PFSK-1 (cell line): Measurements from ENCODE around the gene MRPL16.

Experiments
- FOXP2 ChIP-seq: optimal IDR thresholded peaks from 2 replicates; pipeline ENCODE3; 2011; ENCODE audit warnings: borderline replicate concordance, control low read depth, inconsistent platforms; ENCODE audit not compliant: insufficient read depth; ENCODE audit errors: extremely low read length, extremely low read depth
- POLR2AphosphoS5 ChIP-seq: IDR thresholded peaks from 2 replicates; pipeline ENCODE4 v1.6.1; 2012; ENCODE audit warnings: low read depth, mild to moderate bottlenecking, control low read depth, low read length, moderate library complexity
- SIN3A ChIP-seq: IDR thresholded peaks from 2 replicates; pipeline ENCODE4 v1.6.1; 2012; ENCODE audit warnings: mild to moderate bottlenecking, low read length, moderate library complexity, borderline replicate concordance; ENCODE audit not compliant: insufficient read depth
- TAF1 ChIP-seq: IDR thresholded peaks from 2 replicates; pipeline ENCODE4 v1.6.1; 2012; ENCODE audit warnings: low read length, control low read depth, borderline replicate concordance; ENCODE audit not compliant: insufficient read depth
- TF ChIP-seq, protein P1 (sequence below), 2 experiments: IDR thresholded peaks; 2 replicates each; pipeline versions ENCODE4 v1.6.1 to v1.8.0; 2011 to 2012; ENCODE audit warnings: low read depth in 2 of 2, low read length in 2 of 2, control low read depth in 1 of 2, inconsistent platforms in 1 of 2, mild to moderate bottlenecking in 1 of 2, moderate library complexity in 1 of 2; ENCODE audit not compliant: insufficient read depth in 1 of 2

MRPL16 gene

DNA sequence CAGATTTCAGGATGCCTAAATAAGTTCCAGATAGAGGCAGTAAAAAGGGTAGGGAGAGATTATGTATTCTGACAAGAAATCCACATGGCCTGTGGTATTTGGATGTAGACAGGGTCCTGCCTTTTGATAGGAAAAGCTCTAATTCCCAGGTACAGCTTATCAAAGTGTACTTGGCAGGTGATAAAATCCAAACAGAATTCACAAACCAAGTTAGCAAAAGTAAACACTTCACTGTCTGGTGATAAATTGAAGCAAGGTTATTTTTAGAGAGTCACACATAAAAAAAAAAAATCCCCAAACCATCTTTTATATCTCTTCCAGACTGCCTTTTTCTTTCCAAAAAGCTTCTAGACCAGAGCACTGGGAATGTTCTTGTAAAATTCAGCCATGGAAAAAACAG, 29.0 kb upstream of the MRPL16 start:
- TF ChIP-seq SIN3A: no peak
- TF ChIP-seq POLR2AphosphoS5: no peak
- no peak for TF ChIP-seq FOXP2
- TF ChIP-seq, protein P1, sequence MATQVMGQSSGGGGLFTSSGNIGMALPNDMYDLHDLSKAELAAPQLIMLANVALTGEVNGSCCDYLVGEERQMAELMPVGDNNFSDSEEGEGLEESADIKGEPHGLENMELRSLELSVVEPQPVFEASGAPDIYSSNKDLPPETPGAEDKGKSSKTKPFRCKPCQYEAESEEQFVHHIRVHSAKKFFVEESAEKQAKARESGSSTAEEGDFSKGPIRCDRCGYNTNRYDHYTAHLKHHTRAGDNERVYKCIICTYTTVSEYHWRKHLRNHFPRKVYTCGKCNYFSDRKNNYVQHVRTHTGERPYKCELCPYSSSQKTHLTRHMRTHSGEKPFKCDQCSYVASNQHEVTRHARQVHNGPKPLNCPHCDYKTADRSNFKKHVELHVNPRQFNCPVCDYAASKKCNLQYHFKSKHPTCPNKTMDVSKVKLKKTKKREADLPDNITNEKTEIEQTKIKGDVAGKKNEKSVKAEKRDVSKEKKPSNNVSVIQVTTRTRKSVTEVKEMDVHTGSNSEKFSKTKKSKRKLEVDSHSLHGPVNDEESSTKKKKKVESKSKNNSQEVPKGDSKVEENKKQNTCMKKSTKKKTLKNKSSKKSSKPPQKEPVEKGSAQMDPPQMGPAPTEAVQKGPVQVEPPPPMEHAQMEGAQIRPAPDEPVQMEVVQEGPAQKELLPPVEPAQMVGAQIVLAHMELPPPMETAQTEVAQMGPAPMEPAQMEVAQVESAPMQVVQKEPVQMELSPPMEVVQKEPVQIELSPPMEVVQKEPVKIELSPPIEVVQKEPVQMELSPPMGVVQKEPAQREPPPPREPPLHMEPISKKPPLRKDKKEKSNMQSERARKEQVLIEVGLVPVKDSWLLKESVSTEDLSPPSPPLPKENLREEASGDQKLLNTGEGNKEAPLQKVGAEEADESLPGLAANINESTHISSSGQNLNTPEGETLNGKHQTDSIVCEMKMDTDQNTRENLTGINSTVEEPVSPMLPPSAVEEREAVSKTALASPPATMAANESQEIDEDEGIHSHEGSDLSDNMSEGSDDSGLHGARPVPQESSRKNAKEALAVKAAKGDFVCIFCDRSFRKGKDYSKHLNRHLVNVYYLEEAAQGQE (IDR thresholded peaks at IDR 0.05; ENCODE audit: insufficient read depth in 1 of 2, low read depth in 2 of 2, low read length in 2 of 2): no peak
- no peak for TF ChIP-seq TAF1

DNA sequence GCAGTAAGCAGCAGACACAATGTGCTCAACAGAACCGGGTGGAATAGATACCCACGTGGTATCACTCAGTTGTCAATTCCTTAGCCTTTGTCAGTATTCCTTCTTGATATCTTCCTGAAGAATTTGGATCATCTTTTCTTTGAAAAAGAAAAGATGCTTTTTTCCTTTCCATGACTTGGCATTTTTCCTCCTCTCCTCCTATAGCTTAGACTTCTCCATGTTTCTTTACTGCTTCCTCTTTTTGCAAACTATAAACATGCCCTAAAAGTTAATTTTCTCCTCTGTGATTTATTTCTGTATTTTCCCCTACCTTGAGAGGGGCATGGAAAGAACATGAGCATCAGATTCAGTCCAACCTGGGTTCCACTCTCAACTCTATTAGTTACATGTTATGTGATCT, 23.0 kb upstream of the MRPL16 start:
- TF ChIP-seq, protein P1 (IDR thresholded peaks at IDR 0.05; ENCODE audit: insufficient read depth in 1 of 2, low read depth in 2 of 2, low read length in 2 of 2): no peak
- TF ChIP-seq FOXP2 (no peak), POLR2AphosphoS5 (no peak)

DNA sequence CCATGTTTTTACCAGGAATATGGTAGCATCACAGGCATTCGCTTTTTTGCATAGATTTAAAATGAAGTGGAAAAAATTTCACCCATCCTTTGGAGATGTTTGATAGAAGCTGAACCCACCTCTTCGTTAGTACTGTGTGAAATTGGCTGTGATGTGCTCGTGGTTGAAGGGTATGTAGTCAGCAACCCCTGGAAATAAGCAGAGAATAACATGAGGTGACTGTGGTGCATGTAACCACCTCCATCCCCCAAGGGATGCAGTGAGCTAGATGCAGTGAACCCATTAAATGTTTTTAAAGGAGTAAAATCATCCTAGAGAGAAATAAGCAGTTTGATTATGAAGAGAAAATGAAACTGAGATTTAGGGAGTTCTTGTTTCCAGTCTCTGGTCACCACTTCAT, 18.8 kb upstream of the MRPL16 start:
- no peak for TF ChIP-seq POLR2AphosphoS5
- TF ChIP-seq TAF1: no peak
- TF ChIP-seq, protein P1 (IDR thresholded peaks at IDR 0.05; ENCODE audit: insufficient read depth in 1 of 2, low read depth in 2 of 2, low read length in 2 of 2): no peak

DNA sequence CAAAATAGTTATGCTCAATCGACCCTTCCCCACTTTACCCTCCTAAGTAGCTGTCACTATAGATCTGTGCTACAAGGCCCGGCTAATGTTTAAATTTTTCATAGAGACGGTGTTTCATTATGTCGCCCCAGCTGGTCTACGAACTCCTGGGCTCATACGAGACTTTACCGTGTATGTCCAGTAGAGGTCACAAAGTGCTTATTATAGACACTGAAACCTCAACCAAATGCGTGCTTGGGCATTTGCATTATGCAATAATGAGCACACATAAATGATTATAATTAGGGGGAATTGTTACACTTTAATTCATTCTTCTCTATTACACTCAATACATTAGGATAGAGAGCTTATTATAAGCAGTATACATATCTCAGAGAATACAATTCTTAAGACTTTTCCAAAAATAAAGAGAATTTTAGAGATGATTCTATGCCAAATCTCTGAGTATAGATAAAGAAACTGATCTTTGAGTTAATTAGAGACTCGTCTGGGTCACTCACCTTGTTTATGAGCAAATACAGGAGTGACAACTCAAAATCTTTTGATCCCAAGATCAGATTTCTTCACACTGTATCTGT, 12.5 kb upstream of the MRPL16 start:
- no peak for TF ChIP-seq SIN3A
- TF ChIP-seq, protein P1 (IDR thresholded peaks at IDR 0.05; ENCODE audit: insufficient read depth in 1 of 2, low read depth in 2 of 2, low read length in 2 of 2): no peak
- no peak for TF ChIP-seq POLR2AphosphoS5
- TF ChIP-seq TAF1: no peak
- TF ChIP-seq FOXP2: no peak

DNA sequence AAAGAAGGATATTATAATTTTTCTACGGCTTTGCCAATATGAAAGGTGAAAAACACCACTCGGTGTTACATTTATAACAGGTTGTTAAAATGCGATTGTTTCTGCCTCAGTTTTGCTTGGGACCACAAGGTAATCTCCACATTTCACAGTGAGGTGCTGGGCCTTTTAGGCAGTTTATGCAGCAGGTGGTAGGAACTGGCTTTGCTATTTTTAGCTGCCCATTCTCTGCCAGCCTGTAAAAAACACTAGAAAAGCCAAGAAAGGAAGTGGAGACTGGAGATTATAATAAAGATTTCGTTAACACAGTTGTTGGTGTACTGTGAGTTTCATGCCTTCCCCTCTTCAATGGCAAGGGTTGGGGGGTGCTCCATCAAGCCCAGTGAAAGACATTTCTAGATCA, 8.0 kb upstream of the MRPL16 start:
- TF ChIP-seq, protein P1 (IDR thresholded peaks at IDR 0.05; ENCODE audit: insufficient read depth in 1 of 2, low read depth in 2 of 2, low read length in 2 of 2): no peak
- no peak for TF ChIP-seq FOXP2
- TF ChIP-seq POLR2AphosphoS5: no peak
